Keratinocyte (primary cell): ENCODE results near the gene CHN2.

ENCODE experiments used
- CTCF ChIP-seq, 3 experiments: IDR thresholded peaks in 1 of 3; conservative IDR thresholded peaks in 1 of 3; optimal IDR thresholded peaks in 1 of 3; 2 replicates in 2 of 3; 3 replicates in 1 of 3; pipeline versions ENCODE3 to v1.5.1; 2011; ENCODE audit warnings: low read length in 3 of 3, mild to moderate bottlenecking in 3 of 3, moderate library complexity in 2 of 3, control low read depth in 1 of 3, inconsistent platforms in 1 of 3; ENCODE audit not compliant: insufficient read depth in 2 of 3; ENCODE audit errors: extremely low read depth in 1 of 3
- EZH2 ChIP-seq: IDR thresholded peaks from one replicate; pipeline ENCODE4 v1.6.1; 2012; ENCODE audit warnings: inconsistent platforms, mild to moderate bottlenecking, low read length, moderate library complexity

DNA sequence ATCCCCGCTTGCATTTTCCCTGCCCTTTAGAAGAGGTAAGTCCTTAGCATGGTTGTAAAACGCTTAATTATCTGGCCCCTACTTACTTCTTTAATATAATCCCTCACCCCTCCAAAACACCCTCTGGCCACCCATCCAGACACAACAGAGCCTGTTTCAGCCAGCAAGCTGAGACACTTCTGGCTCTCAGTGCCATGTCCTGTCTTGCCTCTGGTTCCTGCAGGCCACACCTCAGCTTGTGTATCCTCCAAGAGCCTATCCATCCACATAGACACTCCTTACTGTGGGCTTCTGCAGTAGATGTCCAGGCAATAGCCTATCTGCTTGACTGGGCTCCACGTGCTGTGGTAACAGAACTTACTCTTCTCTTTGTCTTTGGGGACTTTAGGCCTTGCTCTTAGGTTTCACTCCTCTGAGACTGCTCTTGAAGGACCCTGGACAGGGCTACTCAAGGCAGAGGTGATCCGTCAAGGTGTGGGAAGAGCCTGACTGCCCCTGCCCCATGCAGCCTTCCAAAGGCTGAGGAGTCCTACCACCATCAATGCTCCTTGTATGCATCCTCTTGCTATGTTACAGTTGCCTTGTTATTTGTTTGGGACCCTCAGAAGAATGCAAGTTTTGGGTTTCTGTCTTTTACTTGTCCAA is 149.9 kb downstream of the CHN2 start:
- TF ChIP-seq CTCF (optimal IDR thresholded peaks at IDR 0.05 in 1 of 3, IDR thresholded peaks at IDR 0.05 in 1 of 3, conservative IDR thresholded peaks at IDR 0.05 in 1 of 3; ENCODE audit: extremely low read depth in 1 of 3, insufficient read depth in 2 of 3, low read length in 3 of 3) (no peak), EZH2 (no peak)
